ENCODE data around the gene NKD1. TPM values are rescaled to one million over a fixed set of nuclear protein-coding genes. Genes with fewer than 3 reads are reported as not detected.
A peak's percentile ranks its signal among the peaks of the same experiment; 100 is the strongest.

The NKD1 gene
- total and polyA plus RNA-seq, 12 donors: 0.67 to 8.9 (median 3.5) TPM

DNA sequence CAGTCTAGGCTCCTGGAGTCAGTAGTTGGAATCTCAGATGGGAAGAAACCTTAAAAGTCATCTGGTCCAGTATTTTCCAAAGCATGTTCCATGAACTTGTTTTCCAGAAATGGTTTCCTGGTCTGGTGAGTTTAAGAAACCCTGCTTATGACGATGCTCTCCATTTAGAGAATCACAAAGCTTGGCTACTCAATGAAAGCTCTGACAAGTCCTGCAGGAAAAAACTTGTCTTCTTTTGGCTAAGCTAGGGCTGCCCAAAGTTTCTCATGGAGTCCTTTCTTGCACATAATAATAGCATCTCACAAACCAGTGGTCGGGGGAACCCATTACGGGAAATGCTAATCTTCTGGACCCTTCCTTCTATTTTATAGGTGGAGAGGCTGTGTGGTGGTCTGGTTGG, 5.5 kb upstream of the NKD1 start:
- H3K9me3 ChIP-seq (replicated peaks in 1 of 3): no peaks in the 10 kb centered on the region
- peaks cover 0 to 4% of the 10 kb centered on the region in 2 donors for H3K4me1 ChIP-seq (replicated peaks in 1 of 2)
- H3K4me3 ChIP-seq: no peak overlapping the region
- H3K36me3 ChIP-seq (replicated peaks in 1 of 2): no peaks in the 10 kb centered on the region
- no peaks in the 10 kb centered on the region for H3K27me3 ChIP-seq
- no peak for TF ChIP-seq CTCF (IDR thresholded peaks at IDR 0.05)
- TF ChIP-seq POLR2A (IDR thresholded peaks at IDR 0.05): no peak
- intact Hi-C loops (cut with DNase I): loop anchor here in 1 of 2 donors (10.0 kb wide), 1 partner anchor 102 kb away; no protein-coding TSS in a partner anchor
- no peak for DNase-seq
- no peak overlapping the region for H3K27ac ChIP-seq
- WGBS, 4 donors: 91 to 98% (median 97%) methylated on average over 3 of the region's 3 CpGs

DNA sequence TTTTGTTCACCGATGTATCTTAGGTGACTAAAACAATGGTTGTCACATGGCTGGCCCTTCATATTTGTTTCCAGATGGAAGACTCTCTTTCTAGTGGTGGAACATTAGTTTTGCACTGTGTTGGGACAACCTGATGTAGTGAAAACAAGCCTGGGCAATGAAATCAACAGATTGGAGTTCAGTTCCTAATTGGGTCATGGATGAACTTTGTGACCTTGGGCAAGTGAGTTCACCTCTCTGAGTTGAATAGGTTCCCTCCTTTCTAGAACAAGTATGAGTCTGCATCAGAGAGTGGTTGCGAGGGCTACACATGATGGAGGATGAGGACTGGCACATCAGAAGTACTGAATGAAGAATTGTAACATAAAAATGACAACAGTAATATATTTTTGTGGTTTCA, 2.1 kb upstream of the NKD1 start:
- intact Hi-C loops (cut with DNase I): loop anchor here in 1 of 2 donors (10.0 kb wide), 1 partner anchor 99 kb away; no protein-coding TSS in a partner anchor
- WGBS, 4 donors: 80 to 93% (median 91%) methylated on average over 2 of the region's 2 CpGs
- H3K9me3 ChIP-seq (replicated peaks in 1 of 3): no peaks in the 10 kb centered on the region
- H3K4me1 ChIP-seq (replicated peaks in 1 of 2): peaks cover 4 to 7% of the 10 kb centered on the region in 2 donors
- no peak overlapping the region for H3K27ac ChIP-seq
- DNase-seq: no peak
- TF ChIP-seq POLR2A (IDR thresholded peaks at IDR 0.05) (no peak), CTCF (IDR thresholded peaks at IDR 0.05) (no peak)
- H3K27me3 ChIP-seq: no peaks in the 10 kb centered on the region
- H3K4me3 ChIP-seq: no peak overlapping the region
- H3K36me3 ChIP-seq (replicated peaks in 1 of 2): no peaks in the 10 kb centered on the region

GRCh38 chr16:50547340-50548124, 664 bp upstream of the NKD1 start:
- no peaks in the 10 kb centered on the region for H3K36me3 ChIP-seq (replicated peaks in 1 of 2)
- no peaks in the 10 kb centered on the region for H3K27me3 ChIP-seq
- no peaks in the 10 kb centered on the region for H3K9me3 ChIP-seq (replicated peaks in 1 of 3)
- 1 to 2% (median 2%) methylated on average over 8 to 50 of the region's 50 CpGs for WGBS, 4 donors
- intact Hi-C loops (cut with DNase I): loop anchor here in 1 of 2 donors (10.0 kb wide), 1 partner anchor 97 kb away; no protein-coding TSS in a partner anchor
- H3K4me1 ChIP-seq (replicated peaks in 1 of 2): peaks cover 4 to 7% of the 10 kb centered on the region in 2 donors
- peak overlapping the region in 3 of 4 donors; percentile 4 to 95 (median 70) for H3K4me3 ChIP-seq
- TF ChIP-seq CTCF (IDR thresholded peaks at IDR 0.05) (peak in 4 of 6 experiments; percentile 19 to 31 (median 23)), POLR2A (IDR thresholded peaks at IDR 0.05) (no peak)
- H3K27ac ChIP-seq: no peak overlapping the region
- peak; percentile 40 to 64 (median 49) for DNase-seq

DNA sequence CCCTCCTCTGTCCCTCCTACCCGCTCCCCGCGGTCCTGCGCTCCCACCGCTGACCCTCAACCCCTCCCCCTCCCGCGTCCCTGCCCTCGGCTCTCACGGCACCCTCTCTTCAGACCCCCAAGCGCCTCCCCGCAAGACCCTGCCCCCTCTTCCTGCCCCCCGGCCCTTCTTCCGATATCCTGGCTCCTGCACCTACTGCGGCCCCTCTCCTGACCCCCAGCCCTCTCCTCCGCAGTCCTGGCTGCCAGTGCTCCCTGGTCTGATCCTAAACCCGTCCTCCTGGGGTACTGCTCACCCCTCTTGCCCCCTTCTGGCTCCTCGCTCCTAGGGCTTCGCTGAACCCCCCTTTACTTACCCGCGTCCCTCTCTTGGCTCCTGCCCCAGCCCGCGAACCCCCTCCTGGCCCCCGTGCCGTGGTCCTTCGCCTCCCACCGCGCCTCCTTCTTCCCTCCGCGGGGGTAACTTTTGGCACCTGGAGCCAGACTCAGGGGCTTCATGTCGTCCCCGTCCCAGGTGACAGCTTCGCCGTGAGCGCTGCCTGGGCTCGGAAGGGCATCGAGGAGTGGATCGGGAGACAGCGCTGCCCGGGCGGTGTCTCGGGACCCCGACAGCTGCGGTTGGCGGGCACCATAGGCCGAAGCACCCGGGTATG, 839 bp downstream of the NKD1 start:
- Histone ChIP-seq H3K4me1 (replicated peaks in 1 of 2) (peaks cover 4 to 7% of the 10 kb centered on the region in 2 donors), H3K9me3 (replicated peaks in 1 of 3) (no peaks in the 10 kb centered on the region), H3K36me3 (replicated peaks in 1 of 2) (no peaks in the 10 kb centered on the region), H3K27ac (peak overlapping the region in 1 of 5 donors; percentile 63), H3K4me3 (peak overlapping the region in 2 of 4 donors; percentile 24 to 95), H3K27me3 (no peaks in the 10 kb centered on the region)
- TF ChIP-seq CTCF (IDR thresholded peaks at IDR 0.05) (no peak), POLR2A (IDR thresholded peaks at IDR 0.05) (no peak)
- intact Hi-C loops (cut with DNase I): loop anchor here in 1 of 2 donors (10.0 kb wide), 1 partner anchor 96 kb away; no protein-coding TSS in a partner anchor
- DNase-seq: peak in 2 of 7 donors; percentile 23 to 32
- 18 to 35% (median 20%) methylated on average over 27 to 46 of the region's 46 CpGs for WGBS, 4 donors

Data from adrenal gland (tissue), 12 donors.